ENCODE results near the gene GPR161. TPM values are rescaled to one million over a fixed set of nuclear protein-coding genes. Genes with fewer than 3 reads are reported as not detected.
"Not testable (repeated sequence)": the region's sequence is repeated elsewhere in the genome, so short reads cannot be mapped to it uniquely, and the experiment has no call there.

GPR161 gene
- total RNA-seq, 1 donor from 2014 or later = 0.04 TPM

DNA sequence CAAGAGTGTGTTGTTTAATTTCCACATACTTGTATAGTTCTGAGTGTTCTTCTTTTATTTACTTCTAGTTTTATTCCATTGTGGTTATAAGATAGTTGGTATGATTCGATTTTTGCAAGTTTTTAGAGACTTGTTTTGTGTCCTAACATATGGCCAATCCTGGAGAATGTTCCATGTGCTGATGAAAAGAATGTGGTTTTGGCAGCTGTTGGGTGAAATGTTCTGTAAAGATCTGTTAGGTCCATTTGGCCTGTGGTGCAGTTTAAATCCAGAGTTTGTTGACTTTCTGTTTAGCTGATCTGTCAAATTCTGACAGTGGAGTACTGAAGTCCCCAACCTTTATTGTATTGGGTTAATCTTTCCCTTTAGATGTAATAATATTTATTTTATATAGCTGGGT is 22.5 kb upstream of the GPR161 start:
- ChIA-PET POLR2A (no interaction called here), CTCF (interaction anchor here (0.6 kb wide), 1 partner anchor 76 kb away, joined by 3 read pairs; no protein-coding TSS in a partner anchor)
- TF ChIP-seq, protein P1, sequence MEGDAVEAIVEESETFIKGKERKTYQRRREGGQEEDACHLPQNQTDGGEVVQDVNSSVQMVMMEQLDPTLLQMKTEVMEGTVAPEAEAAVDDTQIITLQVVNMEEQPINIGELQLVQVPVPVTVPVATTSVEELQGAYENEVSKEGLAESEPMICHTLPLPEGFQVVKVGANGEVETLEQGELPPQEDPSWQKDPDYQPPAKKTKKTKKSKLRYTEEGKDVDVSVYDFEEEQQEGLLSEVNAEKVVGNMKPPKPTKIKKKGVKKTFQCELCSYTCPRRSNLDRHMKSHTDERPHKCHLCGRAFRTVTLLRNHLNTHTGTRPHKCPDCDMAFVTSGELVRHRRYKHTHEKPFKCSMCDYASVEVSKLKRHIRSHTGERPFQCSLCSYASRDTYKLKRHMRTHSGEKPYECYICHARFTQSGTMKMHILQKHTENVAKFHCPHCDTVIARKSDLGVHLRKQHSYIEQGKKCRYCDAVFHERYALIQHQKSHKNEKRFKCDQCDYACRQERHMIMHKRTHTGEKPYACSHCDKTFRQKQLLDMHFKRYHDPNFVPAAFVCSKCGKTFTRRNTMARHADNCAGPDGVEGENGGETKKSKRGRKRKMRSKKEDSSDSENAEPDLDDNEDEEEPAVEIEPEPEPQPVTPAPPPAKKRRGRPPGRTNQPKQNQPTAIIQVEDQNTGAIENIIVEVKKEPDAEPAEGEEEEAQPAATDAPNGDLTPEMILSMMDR (IDR thresholded peaks at IDR 0.05) = no peak
- ATAC-seq (ENCODE audit: low read depth) (no peak), DNase-seq (no peak)
- Mint-ChIP-seq H3K4me3 (no peak overlapping the region), H3K27me3 (peaks cover 11% of the 10 kb centered on the region), H3K9me3 (peaks cover 31% of the 10 kb centered on the region), H3K27ac (no peak overlapping the region), H3K4me1 (peaks cover 14% of the 10 kb centered on the region), H3K36me3 (ENCODE audit: low read depth) (peaks cover 15% of the 10 kb centered on the region)
- intact Hi-C loops (cut with micrococcal nuclease) = no loop called here

DNA sequence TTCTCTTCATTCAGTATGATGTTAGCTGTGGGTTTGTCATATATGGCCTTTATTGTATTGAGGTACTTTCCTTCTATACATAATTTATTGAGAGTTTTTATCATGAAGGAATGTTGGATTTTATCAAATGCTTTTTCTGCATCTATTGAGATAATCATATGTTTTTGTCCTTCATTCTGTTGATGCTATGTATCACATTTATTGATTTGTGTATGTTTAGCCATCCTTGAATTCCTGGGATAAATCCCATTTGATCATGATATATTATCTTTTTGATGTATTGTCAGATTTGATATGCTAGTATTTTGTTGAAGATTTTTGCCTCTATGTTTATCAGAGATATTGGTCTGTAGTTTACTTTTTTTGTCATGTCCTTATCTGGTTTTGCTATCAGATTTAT is 20.9 kb upstream of the GPR161 start:
- ATAC-seq (ENCODE audit: low read depth) = no peak
- peaks cover 31% of the 10 kb centered on the region for H3K9me3 Mint-ChIP-seq
- intact Hi-C loops (cut with micrococcal nuclease) = no loop called here
- POLR2A ChIA-PET = no interaction called here
- H3K27me3 Mint-ChIP-seq = peaks cover 11% of the 10 kb centered on the region
- peaks cover 15% of the 10 kb centered on the region for H3K36me3 Mint-ChIP-seq (ENCODE audit: low read depth)
- H3K4me3 Mint-ChIP-seq = no peak overlapping the region
- H3K4me1 Mint-ChIP-seq = peaks cover 5% of the 10 kb centered on the region
- no peak for DNase-seq
- CTCF ChIA-PET = no interaction called here
- no peak overlapping the region for H3K27ac Mint-ChIP-seq
- TF ChIP-seq, protein P1 (IDR thresholded peaks at IDR 0.05) = no peak

DNA sequence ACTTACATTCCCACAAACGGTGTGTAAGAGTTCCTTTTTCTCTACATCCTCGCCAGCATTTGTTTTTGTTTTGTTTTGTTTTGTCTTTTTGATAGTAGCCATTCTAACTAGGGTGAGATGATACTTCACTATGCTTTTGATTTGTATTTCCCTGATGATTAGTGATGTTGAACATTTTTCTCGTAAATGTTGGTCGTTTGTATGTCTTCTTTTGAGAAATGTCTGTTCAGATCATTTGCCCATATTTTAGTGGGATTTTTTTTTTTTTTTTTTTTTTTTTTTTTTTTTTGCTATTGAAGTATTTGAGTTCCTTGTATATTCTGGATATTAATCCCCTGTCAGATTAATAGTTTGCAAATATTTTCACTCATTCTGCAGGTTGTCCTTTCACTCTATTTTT is 19.2 kb upstream of the GPR161 start:
- ATAC-seq (ENCODE audit: low read depth) = no peak
- peaks cover 15% of the 10 kb centered on the region for H3K36me3 Mint-ChIP-seq (ENCODE audit: low read depth)
- H3K27me3 Mint-ChIP-seq = peaks cover 5% of the 10 kb centered on the region
- ChIA-PET POLR2A (no interaction called here), CTCF (no interaction called here)
- intact Hi-C loops (cut with micrococcal nuclease) = no loop called here
- no peaks in the 10 kb centered on the region for H3K4me1 Mint-ChIP-seq
- no peak overlapping the region for H3K4me3 Mint-ChIP-seq
- DNase-seq = no peak
- H3K27ac Mint-ChIP-seq = no peak overlapping the region
- peaks cover 26% of the 10 kb centered on the region for H3K9me3 Mint-ChIP-seq
- TF ChIP-seq, protein P1 (IDR thresholded peaks at IDR 0.05) = no peak

DNA sequence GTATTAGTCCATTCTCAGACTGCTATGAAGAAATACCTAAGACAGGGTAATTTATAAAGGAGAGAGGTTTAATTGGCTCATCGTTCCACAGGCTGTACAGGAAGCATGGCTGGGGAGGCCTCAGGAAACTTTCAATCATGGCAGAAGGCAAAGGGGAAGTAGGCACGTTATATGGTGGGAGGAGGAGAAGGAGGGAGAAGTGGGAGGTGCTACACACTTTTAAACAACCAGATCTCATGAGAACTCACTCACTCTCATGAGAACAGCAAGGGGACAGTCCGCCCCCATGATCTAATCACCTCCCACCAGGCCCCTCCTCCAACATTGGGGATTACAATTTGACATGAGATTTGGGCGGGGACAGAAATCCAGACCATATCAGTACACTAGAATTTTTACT is 18.0 kb upstream of the GPR161 start:
- DNase-seq; CTCF ChIA-PET; H3K4me1 Mint-ChIP-seq; H3K27ac Mint-ChIP-seq; intact Hi-C loops (cut with micrococcal nuclease); POLR2A ChIA-PET; H3K27me3 Mint-ChIP-seq; ATAC-seq (ENCODE audit: low read depth); H3K4me3 Mint-ChIP-seq: not testable (repeated sequence)
- Mint-ChIP-seq H3K36me3 (ENCODE audit: low read depth) (peaks cover 11% of the 10 kb centered on the region), H3K9me3 (peaks cover 17% of the 10 kb centered on the region)

DNA sequence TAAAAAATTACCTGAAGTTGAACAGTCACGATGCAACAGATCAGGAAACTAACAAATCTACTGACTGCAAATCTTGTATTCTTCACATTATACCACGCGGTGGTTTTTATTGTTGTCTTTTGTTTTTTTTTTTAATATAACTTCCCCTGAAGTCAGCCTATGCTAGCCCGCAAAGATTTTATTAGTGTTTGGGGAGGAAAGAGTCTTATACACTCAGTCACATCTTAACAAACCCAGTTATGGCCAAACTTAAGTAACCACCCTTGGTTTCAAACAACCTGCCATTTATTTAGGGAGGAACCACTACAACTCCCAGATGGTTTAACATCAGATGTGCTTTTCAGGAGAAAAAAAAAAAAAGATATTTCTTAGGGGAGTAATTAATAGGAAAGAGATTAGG is 15.2 kb upstream of the GPR161 start:
- Mint-ChIP-seq H3K9me3 (peaks cover 2% of the 10 kb centered on the region), H3K36me3 (ENCODE audit: low read depth) (no peaks in the 10 kb centered on the region), H3K27ac (no peak overlapping the region), H3K4me3 (no peak overlapping the region), H3K27me3 (peaks cover 3% of the 10 kb centered on the region), H3K4me1 (peaks cover 4% of the 10 kb centered on the region)
- ATAC-seq (ENCODE audit: low read depth) (no peak), DNase-seq (no peak)
- intact Hi-C loops (cut with micrococcal nuclease) = no loop called here
- TF ChIP-seq, protein P1 (IDR thresholded peaks at IDR 0.05) = no peak
- ChIA-PET CTCF (interaction anchor here (1.3 kb wide), 1 partner anchor 16 kb away, joined by 3 read pairs; no protein-coding TSS in a partner anchor), POLR2A (no interaction called here)

DNA sequence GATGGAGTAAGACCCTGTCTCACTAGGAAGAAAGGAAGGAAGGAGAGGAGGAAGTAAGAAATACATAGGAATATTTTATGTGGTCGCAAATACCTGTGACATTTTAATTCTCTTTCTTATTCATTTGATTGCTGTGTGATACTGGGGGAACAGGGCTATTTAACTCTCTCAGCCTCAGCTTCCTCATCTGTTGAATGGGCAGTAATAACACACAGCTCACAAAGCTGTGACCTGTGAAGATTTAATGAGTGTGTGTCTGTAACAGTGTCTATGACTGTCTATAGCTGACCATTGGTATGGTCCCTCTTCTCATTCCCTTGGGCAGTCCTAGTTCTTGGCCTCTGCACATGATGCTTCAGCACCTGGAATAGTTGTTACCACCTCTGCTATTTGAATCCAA is 13.6 kb upstream of the GPR161 start:
- no peaks in the 10 kb centered on the region for H3K36me3 Mint-ChIP-seq (ENCODE audit: low read depth)
- peaks cover 2% of the 10 kb centered on the region for H3K9me3 Mint-ChIP-seq
- H3K4me3 Mint-ChIP-seq = no peak overlapping the region
- H3K4me1 Mint-ChIP-seq = peaks cover 10% of the 10 kb centered on the region
- no peak overlapping the region for H3K27ac Mint-ChIP-seq
- DNase-seq (no peak), ATAC-seq (ENCODE audit: low read depth) (no peak)
- ChIA-PET POLR2A (interaction anchor here (1.0 kb wide), 1 partner anchor 68 kb away, joined by 4 read pairs; no protein-coding TSS in a partner anchor), CTCF (no interaction called here)
- TF ChIP-seq, protein P1 (IDR thresholded peaks at IDR 0.05) = no peak
- H3K27me3 Mint-ChIP-seq = no peaks in the 10 kb centered on the region
- intact Hi-C loops (cut with micrococcal nuclease) = no loop called here
